DND-41 (cell line): ENCODE data around the gene IGSF9.

Experiments
- EZH2 ChIP-seq: IDR thresholded peaks from 3 replicates; pipeline ENCODE4 v1.6.1; 2012; ENCODE audit warnings: borderline replicate concordance, low read depth, mild to moderate bottlenecking, moderate library complexity, low read length, inconsistent platforms; ENCODE audit not compliant: severe bottlenecking
- TF ChIP-seq, protein P1 (sequence below): IDR thresholded peaks from 2 replicates; pipeline ENCODE4 v1.5.1; 2012; ENCODE audit warnings: borderline replicate concordance, low read length, moderate library complexity, mild to moderate bottlenecking; ENCODE audit not compliant: poor library complexity, severe bottlenecking; ENCODE audit errors: extremely low read depth

GRCh38 chr1:159993911-159994310, 48.5 kb upstream of the IGSF9 start:
- TF ChIP-seq, protein P1, sequence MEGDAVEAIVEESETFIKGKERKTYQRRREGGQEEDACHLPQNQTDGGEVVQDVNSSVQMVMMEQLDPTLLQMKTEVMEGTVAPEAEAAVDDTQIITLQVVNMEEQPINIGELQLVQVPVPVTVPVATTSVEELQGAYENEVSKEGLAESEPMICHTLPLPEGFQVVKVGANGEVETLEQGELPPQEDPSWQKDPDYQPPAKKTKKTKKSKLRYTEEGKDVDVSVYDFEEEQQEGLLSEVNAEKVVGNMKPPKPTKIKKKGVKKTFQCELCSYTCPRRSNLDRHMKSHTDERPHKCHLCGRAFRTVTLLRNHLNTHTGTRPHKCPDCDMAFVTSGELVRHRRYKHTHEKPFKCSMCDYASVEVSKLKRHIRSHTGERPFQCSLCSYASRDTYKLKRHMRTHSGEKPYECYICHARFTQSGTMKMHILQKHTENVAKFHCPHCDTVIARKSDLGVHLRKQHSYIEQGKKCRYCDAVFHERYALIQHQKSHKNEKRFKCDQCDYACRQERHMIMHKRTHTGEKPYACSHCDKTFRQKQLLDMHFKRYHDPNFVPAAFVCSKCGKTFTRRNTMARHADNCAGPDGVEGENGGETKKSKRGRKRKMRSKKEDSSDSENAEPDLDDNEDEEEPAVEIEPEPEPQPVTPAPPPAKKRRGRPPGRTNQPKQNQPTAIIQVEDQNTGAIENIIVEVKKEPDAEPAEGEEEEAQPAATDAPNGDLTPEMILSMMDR = no peak
- TF ChIP-seq EZH2 = no peak
